Measurements from ENCODE around the gene HIGD1A.

HIGD1A gene

DNA sequence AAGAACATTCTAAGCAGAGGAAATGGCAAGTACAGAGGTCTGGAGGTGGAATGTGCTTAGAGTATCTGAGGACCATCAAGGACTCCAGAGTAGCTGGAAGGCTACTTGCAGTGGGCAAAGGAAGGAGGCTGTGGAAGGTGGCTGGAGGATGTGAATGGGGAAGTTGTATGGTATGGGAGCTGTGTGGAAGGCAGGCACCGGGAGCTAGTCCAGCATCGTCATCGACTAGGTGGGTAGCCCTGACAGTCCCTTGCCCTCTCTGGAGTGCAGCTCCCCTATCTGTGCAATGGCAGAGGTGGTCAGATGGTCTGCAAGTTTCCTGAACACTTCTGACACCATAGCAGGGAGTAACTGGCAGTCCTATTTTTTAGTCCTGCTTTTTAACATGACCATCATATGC lies 50.5 kb downstream of the HIGD1A start:
- DNase-seq: no peak

DNA sequence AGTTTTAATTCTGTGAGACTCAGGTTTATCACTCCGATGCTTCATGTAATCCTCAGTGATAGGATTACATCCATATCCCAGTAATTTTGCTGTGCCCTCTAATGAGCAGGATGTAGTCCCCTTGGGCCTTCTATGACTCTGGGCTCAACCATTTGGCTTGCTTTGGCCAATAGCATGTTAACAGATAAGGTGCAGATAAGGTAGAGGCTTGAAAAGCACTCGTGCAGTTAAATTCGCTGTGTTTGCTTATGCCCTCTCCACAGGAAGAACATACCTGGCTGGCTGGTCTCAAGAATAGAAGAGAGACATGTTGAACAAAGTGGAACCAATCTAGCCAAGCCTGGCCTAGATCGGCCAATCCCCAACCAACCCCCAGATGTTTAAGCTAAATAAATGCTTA lies 51.3 kb downstream of the HIGD1A start:
- no peak for DNase-seq

DNA sequence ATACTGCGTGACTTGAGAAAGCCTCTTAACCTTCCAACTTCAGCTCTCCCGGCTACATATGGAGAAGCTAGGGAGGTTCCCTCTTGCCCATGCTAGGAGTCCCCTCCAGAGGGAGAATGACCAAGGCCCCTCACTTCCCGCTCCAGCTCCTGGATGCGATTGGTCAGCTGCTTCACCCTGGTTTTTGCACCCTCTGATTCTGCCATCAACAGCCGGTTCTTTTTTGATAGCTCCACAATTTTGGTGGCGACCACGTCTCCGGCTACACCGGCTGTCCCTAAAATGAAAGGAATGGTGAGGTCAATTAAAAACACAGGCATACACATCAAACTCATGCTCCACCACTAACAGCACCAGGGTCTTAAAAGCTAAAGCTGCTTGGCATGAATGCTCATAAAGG lies 51.8 kb downstream of the HIGD1A start:
- no peak for DNase-seq

DNA sequence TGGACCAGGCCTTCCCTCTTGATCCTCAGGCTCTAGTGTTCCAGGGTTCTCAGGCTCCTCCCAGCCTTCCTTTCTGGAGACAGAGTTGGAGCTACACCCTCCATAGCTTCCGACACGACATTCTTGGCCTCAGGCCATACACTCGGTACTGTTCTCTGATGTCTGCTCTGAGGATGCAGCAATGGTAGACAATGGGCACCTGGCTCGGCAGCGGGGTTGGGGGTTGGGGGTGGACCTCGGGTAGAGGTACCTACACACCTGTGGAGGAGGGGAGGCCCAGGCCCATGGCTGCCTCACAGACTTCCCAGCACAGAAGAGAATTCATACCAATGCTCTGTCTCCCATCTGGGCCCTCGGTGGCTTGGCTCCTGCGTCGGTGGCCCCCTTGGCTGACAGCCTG lies 52.7 kb downstream of the HIGD1A start:
- no peak for DNase-seq

GRCh38 chr3:42750834-42751233 lies 53.5 kb downstream of the HIGD1A start:
- no peak for DNase-seq

DNA sequence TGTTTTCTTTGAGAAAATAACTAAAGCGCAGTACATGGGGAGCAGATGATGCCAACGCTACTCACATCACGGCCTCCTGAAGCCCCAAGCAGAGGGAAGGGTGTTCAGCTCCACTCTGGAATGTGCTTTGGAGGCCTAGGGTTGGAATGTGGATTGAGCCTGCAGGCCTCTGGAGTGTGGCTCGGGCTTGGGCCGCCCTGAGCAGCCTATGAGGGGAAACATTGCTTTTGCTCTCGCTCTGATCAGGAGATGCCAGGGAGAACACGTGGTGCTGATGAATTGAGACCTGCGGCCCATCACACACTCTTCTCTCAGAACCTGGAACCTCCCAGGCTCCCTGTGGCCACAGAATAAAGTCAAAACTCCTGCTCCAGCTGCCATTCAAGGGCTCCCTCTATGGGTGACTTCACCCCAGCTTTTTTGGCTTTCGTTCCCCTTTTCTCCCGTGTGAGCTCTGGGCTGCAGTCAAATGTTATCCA lies 54.5 kb downstream of the HIGD1A start:
- DNase-seq: peak; percentile 43

DNA sequence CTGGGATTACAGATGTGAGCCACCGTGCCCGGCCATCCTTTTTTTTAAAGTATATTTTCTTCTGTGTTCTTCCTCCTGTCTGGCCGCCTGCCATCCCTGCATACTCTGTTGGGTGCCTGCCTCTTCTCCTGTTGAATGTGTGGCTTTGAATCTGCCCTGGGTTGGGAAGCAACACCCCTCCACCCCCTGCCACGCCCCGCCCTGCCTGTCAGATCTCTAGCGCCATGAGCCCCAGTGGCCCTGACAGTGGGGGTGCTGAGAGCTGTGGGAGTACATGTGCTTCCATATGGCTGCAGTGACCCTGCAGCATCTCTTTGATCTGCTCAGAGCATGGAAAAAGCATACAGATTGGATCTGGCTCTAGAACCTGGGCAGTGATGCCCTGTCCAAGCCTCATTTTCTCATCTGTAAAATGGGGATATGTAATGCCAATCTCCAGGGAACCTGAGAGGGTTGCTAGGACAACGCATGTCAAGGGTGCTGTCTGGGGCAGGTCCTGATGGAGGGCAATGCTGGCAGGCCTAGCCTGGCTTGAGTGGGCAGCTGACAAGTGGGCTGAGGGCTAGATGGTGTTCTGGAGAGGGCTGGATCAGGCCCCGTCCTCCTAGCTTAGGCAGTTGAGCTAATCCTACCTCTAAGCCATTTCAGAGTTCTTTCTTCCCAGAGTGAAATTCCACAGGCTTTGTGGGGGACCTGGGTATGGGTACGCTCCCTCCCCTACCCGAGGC lies 55.1 kb downstream of the HIGD1A start:
- no peak for DNase-seq

DNA sequence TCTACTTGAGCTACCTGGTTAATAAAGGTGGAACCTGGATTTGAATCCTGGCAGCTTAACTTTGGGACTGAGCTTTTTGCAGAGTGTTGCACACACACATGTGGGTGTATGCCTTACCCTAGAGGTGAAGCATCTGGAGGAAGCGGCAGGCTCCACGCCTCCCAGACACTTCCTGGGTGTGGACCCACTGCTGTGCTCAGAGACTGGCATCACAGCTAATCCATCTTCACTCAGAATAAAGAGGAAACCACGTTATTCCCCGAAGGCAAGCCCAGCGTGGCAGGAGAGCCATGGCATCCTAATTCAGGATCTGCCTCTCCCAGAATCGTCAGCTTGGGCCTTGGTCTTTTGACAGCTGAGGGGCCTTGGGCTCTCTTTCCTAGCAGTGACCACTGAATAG lies 56.7 kb downstream of the HIGD1A start:
- no peak for DNase-seq

DNA sequence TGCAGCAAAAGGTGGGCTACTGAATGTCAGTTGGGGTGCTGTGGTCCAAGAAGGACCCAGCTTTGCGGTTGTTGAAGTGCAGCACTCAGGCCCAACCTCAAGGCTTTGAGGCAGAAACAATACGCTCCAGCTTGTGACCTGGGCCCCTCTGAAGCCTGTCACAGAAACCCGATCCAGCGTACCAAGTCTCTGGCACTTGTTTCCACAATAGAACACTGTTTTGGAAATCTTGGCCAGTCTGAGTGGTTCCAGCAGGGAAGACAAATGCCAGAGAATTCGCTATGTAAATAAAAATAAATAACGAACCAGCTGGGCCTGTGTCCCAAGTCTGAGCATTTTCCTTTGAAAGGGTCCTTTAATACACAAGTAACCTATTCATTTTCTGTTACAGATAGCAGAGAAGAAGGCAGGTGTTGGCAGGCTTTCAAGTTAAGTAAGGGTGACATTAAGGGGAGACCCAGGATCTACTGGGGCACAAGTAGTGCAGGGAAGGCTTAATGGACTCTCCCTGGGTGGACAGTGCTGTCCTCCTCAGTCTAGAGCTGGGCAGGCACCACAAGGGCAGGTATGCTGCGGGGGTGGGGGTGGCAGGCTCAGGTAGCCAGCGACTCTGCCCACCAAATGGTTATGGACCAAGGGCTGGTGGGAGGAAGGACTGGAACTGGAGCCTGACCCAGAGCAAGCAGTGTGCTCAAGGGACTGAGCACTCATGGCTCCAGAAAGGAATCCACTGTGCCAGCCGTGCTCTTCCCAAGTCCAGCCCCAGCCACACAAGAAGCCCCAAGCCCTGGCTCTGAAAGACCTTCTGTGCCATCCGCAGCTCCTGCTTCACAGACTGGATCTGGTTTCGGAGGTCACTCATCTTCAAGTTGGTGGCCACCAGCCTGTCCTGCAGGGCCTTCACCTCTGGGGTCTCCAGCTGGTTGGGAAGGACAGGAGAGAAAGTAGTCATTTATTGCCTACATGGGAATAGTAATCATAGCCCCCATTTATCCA lies 57.5 kb downstream of the HIGD1A start:
- no peak for DNase-seq

DNA sequence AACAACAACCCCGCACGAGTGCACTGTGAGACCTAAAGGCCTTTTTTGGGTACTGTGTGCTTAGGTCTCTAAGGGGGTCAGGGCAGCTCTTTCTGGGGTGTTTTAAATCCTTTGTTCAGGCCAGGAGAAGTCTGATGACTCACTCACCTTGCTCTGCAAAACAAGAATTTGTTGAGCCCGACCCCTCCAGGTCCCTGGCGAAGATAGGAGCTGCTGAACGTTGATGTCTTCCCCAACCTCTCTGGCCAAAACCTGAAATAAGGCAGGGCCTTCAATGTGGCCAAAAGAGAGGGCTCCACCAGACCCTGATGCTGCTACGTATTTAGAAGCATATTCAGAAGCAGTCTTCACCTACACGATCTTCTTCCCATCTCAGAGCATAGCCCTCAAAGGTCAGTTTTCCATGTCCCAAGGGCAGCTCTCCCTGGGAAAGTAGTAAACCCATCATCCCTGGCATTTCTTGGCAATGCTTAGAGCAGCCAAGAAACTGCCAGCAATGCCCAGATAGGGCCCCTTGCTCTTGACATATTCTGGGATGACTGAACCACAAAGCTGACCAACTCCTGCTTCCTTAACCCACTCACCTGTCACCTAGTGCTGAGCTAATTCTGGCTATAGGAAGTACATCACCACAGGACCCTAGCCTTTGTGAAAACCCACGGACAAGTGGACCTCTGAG lies 58.4 kb downstream of the HIGD1A start:
- DNase-seq: no peak

GRCh38 chr3:42745291-42745745 lies 59.0 kb downstream of the HIGD1A start:
- DNase-seq: no peak

DNA sequence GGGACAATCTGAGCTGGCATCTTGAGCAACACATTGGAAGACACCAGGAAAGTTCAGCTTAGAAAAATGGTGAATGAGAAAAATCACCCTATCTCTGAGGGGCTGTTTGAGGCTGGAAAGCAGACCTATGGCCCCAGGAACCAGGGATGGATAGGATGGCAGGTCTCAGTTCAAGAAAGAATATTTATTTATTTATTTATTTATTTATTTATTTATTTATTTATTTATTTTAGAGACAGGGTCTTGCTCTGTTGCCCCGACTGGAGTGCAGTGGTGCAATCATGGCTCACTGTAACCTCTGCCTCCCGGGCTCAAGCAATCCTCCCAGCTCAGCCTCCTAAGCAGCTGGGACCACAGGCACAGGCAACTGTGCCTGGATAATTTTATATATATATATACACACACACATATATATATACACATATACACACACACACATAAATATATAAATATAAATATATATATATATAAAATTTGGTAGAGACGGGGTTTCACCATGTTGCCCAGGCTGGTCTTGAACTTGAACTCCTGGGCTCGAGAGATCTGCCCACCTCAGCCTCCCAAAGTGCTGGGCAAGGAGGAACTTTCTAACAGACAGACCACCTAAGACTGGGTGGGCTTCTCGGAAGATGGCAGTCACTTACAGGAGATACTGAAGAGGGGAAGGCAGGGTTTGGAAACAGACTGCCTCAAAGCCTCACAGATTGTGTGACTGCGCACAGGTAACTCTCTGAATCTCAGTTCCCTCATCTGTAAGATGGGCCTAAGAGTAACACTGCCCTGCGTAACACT lies 60.9 kb downstream of the HIGD1A start:
- no peak for DNase-seq

- no peak for DNase-seq
Observed at GRCh38 chr3:42742688-42743087, 61.6 kb downstream of the HIGD1A start.

DNA sequence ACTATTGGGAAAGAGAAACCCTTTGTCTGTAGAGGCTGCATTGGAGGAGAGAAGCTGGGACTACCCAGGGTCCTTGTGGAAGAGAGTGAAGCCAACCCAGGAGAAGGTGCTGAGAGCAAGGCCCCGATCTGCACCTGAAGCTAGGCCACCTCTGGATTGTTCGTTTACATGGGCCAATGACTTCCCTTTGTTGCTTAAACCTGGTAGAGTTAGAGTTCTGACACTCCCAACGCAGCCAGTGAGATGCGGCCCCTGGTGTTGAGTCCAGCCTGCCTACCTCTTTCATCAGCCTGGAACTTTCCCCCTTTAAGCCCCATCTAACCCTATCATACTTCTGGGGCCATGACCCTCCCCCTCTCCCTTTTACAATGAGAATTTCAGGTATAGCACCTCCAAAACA lies 62.0 kb downstream of the HIGD1A start:
- no peak for DNase-seq

DNA sequence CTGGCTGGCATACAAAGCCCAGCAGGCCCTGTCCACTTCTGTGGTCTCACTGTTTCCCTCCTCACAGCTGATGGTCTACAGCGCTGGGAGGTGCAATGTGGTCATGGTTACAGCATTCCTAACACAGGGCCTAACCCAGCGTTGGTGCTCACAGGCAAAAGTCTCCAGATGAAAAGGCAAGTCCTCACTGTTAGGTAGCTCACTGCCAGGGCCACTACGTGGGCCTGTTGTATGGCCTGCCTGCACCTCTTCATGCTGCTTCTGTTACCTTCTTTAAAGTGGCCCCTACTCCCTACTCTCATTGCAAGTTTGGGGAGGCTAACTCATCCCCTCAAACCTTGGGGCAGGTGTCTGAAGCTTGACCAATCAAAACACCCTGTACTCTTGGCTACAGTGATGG lies 62.5 kb downstream of the HIGD1A start:
- no peak for DNase-seq

GRCh38 chr3:42739401-42740158 lies 64.7 kb downstream of the HIGD1A start:
- DNase-seq: no peak

- DNase-seq: no peak
Observed at GRCh38 chr3:42736531-42736930, 67.8 kb downstream of the HIGD1A start.

- no peak for DNase-seq
Observed at GRCh38 chr3:42736081-42736480, 68.2 kb downstream of the HIGD1A start.

DNA sequence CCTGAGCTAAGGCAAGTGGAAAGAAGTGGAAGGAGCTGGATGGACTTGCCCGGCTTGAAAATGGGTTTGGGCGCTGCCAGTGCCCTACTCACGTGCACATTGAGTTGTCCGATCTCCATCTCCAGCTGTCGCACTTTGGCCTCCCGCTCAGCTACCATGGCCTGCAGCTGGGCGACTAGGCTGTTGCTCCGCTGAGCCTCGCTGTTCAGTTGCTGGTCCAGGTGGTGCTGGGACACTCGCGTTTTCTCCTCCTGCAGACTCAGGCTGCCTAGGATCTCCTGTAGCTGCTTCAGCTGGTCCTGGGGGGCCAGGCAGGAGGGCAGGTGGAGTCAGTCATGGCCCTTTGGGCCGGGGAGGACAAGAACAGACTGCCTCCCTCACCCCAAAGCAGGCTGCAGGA lies 68.7 kb downstream of the HIGD1A start:
- no peak for DNase-seq

- DNase-seq: no peak
Observed at GRCh38 chr3:42735019-42735418, 69.3 kb downstream of the HIGD1A start.

GRCh38 chr3:42734263-42734860 lies 69.9 kb downstream of the HIGD1A start:
- DNase-seq: no peak

Data from fibroblast of skin of scalp (primary cell).